GM21367 (cell line): ENCODE data around the gene REEP3.
"Not testable (repeated sequence)": the region's sequence is repeated elsewhere in the genome, so short reads cannot be mapped to it uniquely, and the experiment has no call there.

Experiments used
- ATAC-seq: cut with Tn5 transposase; IDR thresholded peaks from one replicate; pipeline ENCODE4 v1.9.1; 2021; ENCODE audit not compliant: unreplicated experiment

The REEP3 gene

DNA sequence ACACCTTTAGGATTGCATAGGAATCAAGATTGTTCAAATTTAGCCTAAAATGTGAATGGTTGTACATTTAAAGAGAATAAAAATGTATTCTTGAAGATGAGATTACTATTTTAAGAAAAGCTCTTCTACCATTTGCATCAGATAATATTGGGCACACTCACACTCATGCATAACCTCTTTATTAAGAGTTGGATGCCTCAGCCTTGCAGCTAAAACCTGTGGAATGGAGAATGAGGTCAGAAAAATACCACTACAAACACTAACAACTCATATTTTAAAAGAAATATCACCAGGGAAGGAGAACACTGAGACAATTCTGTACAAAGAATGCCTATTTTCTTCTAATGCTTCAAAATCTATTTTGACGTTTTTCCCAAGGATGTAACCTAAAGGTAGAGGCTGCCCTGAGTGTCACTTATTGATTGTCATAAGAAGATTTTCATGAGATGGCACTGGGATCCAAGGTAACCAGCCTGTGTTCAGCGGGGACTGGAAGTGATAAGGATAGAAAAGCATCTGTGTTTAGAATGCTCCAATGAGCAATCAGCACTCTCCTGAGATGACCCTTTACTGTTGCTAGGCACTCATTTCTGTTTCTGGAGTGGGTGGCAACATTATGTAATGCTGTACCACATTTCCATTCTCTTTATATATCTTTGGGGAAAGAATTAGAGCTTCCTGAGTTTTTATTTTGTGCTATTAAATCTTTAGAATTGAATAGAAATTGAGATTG is 26.6 kb downstream of the REEP3 start:
- ATAC-seq, result no peak

DNA sequence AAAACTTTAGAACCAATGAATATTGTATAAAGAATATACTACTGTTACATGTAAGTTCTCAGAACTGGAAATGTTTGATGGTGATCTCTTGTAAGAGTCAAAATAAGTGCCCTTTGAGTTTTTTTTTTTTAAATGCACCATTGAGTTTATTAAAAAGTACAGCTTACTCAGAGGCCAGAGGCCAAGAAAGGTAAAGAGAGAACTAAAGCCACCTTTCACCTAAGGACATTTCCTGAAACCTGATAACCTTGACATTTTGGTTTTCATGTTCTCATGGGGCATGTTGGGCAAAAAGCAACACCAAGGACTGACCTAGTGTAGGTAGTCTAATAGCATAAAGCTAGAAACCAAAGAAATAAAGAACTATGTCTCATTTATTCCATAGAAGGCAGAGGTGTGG is 27.7 kb downstream of the REEP3 start:
- ATAC-seq, result no peak

DNA sequence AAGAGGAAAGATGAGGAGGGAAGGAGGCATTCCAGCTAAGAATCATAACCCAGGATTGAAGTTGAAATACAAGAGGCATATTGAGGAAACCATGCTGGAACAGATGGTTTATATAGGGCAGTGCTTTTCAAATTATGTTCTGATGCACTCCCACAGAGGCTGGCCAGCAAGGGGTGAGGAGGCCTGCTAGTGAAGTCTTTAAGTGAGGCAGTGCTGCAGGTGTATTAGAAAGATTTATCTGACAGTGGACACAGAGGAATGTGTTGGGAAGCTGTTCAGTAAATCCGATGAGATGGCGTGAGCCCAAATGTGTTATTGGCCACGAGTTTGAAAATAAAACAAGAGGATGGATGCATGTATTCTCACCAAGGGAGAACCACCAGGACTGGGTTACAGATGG is 28.6 kb downstream of the REEP3 start:
- ATAC-seq, result no peak

DNA sequence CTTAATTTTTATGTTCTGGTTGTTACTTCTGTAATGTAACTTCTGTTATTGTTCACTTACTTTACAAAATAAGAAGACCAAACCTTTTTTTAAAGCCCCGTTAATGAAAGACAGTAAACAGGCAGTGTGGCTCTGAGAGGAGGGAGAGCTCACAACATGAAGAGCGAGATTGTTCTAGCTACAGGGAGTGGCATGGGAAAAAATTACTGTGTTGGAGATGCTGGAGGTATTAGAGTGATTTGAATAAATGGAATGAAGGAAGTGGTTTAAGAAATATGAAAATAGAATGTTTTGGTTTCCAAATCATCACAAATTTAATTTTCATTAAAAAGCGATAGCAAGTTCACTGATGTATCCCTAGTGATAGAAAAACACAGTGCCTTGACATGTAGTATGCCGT is 31.8 kb downstream of the REEP3 start:
- no peak for ATAC-seq

DNA sequence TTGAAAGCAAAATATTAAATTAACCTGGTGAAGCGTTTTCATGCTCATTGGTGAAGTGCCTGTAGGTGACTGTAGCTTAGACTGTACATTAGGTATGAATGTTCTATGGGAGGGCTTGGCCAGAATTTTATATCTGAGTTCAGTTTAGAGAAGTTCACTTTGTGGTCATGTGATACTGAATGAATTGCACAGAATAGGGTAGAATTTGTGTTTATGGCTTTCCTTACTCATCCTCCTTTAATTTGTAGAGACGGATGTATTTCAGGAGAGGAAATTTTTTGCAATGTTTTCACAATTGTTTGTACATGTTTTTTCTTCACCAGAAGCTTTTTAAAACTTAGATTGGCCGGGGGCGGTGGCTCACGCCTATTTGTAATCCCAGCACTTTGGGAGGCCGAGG is 32.3 kb downstream of the REEP3 start:
- ATAC-seq, result no peak

DNA sequence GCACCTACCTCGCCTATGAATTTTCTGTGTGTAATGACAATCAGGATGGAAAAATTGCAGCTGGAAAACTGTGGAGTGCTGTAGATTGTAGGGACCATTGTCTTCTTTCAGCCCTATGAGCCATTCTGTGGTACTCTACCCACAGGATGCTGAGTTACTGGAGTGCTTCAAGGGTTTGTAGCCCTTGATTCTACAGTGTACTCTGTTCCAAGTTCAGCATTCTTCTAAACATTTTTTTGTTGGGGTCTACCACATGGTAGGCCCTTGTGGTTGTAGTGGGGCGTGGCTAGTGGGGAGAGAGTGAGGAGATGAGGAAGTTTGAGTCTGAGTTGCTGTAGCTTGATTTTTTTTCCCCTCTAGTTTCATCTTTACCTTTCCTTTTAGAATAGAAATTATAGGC is 33.5 kb downstream of the REEP3 start:
- ATAC-seq, result no peak

DNA sequence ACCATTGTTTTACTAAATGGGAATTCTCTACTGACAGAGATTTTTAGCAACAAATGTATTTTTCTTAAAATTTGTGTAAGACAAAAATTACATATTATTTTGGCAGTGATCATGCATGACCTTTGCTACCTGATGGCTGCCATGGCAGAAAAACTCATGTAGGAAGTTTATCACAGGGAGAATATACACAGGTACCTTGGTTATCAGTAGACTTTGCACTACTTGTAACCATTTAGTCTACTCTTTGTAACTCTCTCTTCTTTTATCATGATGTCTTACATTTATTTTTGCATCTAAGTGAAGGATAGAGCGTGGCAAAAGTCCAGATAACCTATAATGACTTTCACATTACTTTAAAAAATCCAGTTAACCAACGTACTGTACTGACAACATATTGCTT is 34.1 kb downstream of the REEP3 start:
- ATAC-seq, result no peak

DNA sequence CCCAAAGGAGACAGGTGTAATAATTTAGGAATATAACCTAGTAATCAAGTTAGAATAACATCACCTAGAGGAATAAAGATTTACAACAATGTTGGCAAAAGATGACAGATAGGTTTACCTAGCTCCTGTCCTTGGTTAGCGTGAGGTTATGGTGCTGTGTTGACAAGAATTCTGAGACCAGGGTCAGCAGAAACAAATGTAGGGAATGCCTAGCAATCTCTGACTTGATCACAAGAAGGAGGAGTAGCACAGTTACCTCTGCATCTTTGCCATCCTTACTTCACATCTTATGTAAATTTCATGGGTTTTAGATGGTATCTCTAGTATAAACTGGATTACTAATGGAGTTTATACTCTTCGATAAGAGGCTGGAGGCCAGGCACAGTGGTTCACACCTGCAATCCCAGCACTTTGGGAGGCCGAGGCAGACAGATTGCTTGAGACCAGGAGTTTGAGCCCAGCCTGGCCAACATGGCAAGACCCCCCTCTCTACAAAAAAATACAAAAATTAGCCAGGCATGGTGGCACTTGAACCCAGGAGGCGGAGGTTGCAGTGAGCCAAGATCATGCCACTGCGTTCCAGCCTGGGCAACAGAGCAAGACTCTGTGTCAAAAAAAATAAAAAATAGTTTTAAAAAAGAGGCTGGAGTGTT is 37.1 kb downstream of the REEP3 start:
- ATAC-seq, result no peak

DNA sequence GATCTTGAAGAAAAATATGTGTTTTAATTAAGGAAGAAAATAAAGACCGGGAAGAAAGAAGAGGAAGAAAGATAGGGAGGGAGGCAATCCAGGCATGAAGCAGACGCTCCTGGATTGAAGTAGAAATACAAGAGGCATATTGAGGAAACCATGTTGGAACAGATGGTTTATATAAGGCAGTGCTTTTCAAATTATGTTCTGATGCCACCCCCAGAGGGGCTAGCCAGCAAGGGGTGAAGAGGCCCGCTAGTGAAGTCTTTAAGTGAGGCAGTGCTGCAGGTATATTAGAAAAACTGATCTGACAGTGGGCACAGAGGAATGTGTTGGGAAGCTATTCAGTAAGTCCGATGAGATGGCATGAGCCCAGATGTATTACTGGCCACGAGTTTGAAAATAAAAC is 40.1 kb downstream of the REEP3 start:
- ATAC-seq, result no peak

DNA sequence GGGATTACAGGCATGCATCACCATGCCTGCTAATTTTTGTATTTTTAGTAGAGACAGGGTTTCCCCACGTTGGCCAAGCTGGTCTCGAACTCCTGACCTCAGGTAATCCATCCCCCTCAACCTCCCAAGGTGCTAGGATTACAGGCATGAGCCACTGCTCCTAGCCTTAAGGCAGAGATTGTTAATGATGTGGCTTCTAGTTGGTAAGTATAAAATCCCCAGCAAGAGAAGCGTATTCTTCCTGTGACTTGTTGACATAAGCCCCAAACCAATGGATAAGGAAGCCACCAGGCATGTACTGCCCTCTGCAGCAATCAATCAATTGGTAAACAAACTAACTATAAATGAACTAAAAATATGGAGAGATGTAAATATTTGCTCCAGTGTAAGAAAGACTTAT is 41.2 kb downstream of the REEP3 start:
- no peak for ATAC-seq

DNA sequence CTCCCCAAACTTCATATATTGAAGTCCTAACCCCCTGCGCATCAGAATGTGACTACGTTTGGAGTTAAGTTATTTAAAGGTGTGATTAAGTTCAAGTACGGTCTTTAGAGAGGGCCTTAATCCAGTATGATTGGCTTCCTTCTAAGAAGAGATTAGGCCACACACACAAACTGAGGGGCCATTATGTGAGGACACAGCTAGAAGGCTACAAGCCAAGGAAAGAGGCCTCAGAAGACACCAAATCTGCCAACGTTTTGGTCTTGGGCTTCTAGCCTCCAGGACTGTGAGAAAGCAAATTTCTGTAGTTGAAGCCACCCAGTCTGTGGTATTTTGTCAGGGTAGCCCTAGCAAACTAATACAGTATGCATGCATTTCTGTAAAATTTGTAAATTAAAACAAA is 41.7 kb downstream of the REEP3 start:
- no peak for ATAC-seq

DNA sequence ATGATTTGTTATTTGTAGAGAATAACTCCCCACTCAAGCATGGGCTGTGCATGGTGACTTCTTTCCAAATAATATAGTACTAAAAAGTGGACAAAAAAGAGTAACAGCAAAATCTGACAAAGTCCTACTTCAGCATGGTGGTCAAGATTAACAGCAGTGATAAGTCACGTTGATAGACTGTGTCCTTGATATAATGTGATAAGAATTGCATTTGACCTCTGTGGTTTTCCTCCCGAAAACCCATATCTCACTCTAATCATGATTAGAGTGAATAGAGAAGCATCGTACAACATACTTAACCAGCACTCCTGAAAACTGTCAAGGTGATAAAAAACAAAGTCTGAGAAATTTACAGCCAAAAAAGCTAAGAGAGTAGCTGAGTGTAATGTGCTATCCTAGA is 42.4 kb downstream of the REEP3 start:
- no peak for ATAC-seq

DNA sequence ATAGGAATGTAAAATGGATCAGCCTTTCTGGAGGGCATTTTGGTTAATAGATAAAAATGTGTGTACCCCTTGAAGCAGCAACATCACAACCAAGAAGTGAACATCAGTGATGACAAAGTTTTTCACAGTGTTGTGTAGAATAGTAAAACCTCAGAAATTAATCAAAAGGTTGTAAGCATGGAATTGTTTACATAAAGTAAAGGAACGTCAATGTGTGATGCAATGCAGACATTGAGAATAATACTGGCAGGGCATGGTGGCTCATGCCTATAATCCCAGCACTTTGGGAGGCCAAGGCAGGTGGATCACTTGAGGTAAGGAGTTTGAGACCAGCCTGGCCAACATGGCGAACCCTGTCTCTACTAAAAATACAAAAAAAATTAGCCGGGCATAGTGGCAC is 43.5 kb downstream of the REEP3 start:
- not testable (repeated sequence) for ATAC-seq

DNA sequence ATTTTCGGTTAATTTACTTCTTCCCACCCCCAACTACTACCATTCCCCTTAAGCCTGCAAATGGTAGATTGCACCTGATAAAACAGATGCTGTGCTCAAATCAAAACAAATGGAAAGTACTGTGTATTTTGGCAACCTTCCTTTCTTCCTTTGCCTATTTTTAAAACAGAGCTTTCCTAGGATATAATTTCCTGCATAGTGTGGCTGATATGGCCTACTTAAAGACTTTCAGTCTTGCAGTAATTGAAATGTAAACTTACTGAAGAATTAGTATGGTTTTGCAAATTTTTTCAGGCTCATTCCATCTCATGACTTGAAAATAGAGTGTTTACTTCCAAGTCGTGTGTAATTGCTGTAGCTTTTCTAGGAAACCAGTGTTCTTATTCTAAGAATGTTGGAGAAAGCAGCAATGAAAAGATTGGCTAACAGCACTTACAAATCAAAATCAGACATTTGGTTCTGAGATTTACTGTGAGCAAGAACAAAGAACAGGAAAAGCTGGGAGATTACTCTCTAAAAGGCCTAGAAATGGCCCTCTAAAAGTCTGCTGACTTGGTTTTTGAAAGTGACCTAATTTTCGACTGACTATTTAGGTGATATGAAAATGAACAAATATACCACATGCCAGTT is 52.0 kb downstream of the REEP3 start:
- no peak for ATAC-seq

DNA sequence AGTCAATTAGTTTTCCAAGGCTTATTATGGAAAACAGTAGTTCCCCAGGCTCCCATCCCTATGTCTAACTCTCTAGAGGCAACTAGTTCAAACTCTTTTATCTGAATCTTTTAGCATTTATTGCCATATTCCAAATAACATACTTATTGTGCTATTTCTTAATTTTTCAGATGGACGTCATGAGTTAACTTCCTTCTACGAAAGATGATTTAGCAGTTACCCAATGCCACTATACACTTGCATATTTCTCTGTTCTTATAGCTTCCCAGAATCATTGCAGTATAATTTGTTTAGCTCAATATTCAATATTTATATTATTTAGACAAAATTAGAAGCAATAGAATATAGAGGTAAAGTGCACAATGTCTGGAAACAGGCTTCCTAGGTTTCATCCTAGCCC is 52.8 kb downstream of the REEP3 start:
- ATAC-seq, result no peak

DNA sequence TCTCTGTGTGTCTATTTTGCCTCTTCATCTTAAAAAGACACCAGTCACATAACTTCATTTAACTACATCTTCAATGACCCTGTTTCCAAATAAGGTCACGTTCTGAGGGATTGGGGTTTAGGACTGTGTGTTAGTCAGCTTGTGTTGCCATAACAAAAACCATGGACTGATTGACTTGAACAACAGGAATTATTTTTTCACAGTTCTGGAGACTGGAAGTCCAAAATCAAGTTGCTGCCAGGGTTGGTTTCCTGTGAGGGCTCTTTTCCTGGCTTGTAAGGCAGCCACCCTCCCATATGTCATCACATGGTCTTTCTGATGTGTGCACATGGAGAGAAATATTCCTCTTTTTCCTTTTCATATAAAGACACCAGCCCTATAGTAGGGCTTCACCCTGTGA is 55.3 kb downstream of the REEP3 start:
- ATAC-seq, result no peak

DNA sequence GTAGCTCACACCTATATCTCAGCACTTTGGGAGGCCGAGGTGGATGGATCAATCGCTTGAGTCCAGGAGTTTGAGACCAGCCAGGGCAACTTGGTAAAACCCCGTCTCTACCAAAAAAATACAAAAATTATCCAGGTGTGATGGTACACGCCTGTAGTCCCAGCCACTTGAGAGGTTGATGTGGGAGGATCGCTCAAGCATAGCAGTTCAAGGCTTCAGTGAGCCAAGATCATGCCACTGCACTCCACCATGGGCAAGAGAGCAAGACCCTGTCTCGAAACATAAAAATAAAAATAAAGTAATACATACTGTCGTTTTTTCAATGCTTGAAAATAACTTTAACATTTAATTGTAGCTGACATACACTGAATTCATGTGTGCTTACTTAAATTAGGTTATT is 57.3 kb downstream of the REEP3 start:
- ATAC-seq, result no peak

DNA sequence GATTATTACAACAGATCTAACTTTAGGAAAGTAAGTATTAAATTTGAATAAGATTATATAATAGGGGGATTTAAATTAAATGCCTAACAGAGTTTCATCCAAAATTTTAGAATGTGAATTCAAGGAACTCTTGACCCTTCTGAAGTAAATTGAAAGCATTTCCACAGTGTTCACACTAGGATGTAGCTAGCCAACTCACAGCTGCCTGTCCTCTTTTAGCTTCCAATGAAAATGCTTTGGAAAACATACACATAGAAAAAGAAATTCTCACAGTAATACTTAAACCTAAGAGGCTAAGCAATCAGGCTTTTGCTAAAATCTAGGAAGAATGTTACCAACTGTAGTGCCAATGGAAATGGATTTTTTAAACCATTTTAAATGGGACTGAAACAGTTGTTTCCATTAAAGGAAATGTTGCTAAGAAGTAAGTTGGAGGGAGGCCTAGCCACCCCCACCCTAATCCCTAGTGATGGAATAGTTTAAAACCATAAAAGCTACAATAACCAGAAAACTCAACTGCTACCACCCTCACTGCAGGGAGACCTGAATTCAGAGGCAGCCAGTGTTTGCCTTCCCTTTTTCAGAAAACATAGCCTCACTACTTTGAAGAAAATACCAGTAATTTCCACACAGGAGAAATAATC is 58.3 kb downstream of the REEP3 start:
- ATAC-seq, result no peak

DNA sequence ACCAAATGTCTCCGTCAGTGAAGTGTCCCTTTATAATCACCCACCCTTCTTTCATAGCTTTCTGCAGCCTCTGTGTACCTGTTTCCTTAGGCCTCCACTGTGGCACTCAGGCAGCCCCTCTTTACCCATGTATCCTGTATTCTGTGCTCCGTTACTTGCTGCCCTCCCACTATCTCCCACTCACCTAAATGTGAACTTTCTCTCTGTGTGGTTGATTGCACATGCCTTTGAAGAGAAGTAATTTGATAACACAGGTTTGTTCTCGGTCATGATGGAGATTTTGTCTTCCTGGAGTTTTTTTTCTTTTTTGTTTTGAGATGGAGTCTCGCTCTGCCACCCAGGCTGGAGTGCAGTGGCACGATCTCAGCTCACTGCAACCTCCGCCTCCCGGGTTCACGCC is 61.5 kb downstream of the REEP3 start:
- ATAC-seq, result no peak

DNA sequence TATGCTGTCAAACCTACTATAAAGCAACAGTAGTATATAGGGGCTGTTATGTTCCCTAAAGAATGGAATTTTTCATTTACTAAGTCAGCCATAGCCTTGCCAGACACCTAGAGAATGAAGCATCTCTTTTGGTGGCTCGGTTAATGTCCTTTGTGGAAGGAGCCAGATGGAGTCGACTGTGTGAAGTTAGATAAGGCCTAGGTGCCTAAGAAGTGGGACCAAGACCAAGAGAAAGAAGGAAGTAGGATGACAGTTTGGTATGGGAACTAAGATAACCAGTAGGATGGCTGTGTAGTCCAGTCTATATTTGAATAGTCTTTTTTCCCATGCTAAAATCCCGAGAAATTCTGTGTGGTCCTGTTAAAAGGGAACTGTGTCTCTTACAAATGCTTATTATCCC is 62.2 kb downstream of the REEP3 start:
- no peak for ATAC-seq

DNA sequence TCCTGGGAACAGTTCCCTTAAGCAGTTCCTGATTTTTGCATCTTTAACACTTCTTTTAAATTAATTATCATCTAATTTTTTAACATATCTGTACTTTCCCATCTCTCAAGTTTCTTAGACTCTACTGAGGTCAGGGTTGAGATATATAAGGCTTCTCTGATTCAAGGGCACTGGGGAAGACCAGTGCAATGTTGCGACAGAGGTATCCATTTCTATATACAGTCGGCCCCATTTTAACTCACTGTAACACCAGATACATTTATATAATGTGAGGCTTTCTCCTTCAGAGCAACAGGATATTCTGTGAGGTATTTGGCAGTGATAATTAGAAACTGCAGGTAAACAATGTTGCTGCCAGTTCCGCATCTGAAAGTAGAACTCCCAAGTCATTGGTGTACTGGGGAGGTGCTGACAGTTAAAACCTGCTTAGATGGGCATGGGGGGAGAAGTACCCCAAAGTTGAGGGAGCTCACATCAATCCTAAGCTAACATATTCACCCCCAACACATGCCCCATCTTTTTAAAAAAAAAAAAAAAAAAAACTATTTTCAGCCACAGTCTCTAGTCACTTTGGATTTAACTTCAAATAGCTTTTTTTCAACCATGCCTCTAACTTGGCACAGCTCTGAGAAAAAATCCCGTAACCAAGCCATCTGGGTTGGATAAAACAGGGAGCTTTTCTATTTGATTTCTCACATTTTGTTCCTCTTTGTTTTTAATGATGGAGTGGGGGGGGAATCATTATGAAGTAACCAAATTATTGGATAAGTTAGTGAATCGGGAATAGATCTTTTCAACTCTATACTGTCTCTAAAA is 62.9 kb downstream of the REEP3 start:
- no peak for ATAC-seq
